Epithelial cell of proximal tubule (primary cell): ENCODE results near the gene NTN1. TPM values are rescaled to one million over a fixed set of nuclear protein-coding genes. Genes with fewer than 3 reads are reported as not detected.

Experiments used
- DNase-seq: peaks from one replicate; pipeline ENCODE4 v3.0.0-alpha.2; 2011; ENCODE audit warnings: low read depth
- H3K4me3 ChIP-seq: 2 replicates; pipeline ENCODE4 v1.5.1; 2011; ENCODE audit warnings: low read depth, mild to moderate bottlenecking, low read length
- total RNA-seq: library from RNA; depleted of rRNA; stranded (reverse); fragments of >200 nt; gene quantifications from 2 replicates; pipeline ENCODE4 v1.2.3, GENCODE V29; 2015
- TF ChIP-seq, protein P1 (sequence below): conservative IDR thresholded peaks from 2 replicates; pipeline ENCODE4 v1.5.1; 2012; ENCODE audit warnings: low read depth, mild to moderate bottlenecking, low read length

The NTN1 gene
- total RNA-seq, 1 donor from 2014 or later, result 1.3 TPM

DNA sequence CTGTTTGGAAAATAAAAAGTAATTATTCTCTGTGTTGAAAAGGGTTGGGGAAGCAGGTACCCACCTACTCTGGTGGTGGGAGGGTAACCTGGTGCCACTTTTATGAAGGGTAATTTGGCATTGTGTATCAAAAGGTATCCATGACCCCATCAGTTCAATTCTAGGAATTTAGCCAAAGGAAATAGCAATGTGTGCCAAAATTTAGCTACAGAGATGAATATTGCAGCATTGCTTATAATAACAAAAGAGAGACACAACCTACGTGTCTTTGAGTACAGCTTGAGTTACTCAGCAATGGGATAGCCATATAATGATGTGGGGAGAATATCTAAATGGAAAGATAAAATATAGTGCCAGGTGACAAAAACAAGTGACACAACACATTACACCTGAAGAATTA lies 170.7 kb downstream of the NTN1 start:
- DNase-seq, result no peak
- TF ChIP-seq, protein P1, sequence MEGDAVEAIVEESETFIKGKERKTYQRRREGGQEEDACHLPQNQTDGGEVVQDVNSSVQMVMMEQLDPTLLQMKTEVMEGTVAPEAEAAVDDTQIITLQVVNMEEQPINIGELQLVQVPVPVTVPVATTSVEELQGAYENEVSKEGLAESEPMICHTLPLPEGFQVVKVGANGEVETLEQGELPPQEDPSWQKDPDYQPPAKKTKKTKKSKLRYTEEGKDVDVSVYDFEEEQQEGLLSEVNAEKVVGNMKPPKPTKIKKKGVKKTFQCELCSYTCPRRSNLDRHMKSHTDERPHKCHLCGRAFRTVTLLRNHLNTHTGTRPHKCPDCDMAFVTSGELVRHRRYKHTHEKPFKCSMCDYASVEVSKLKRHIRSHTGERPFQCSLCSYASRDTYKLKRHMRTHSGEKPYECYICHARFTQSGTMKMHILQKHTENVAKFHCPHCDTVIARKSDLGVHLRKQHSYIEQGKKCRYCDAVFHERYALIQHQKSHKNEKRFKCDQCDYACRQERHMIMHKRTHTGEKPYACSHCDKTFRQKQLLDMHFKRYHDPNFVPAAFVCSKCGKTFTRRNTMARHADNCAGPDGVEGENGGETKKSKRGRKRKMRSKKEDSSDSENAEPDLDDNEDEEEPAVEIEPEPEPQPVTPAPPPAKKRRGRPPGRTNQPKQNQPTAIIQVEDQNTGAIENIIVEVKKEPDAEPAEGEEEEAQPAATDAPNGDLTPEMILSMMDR, result no peak
- no peak overlapping the region for H3K4me3 ChIP-seq

DNA sequence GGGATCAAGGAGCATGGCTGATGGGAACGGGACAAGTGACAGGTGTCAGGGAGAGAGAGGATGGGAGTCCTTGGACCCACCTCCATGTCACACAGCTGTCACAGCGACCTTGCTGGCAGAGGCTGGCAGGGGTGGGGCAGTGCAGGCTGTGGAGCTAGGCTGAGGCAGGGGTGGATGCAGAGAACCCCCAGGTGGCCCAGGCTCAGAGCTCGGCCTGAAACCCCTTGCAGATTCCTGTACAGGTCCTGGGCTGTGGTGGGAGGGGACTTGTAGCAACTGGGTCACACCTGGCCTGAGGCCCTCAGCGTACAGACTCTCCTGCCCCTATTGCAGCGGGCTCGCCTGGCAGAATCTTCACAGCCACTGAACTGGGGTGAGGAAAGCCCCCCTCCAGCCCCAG lies 174.1 kb downstream of the NTN1 start:
- TF ChIP-seq, protein P1, result no peak
- DNase-seq, result no peak
- no peak overlapping the region for H3K4me3 ChIP-seq

DNA sequence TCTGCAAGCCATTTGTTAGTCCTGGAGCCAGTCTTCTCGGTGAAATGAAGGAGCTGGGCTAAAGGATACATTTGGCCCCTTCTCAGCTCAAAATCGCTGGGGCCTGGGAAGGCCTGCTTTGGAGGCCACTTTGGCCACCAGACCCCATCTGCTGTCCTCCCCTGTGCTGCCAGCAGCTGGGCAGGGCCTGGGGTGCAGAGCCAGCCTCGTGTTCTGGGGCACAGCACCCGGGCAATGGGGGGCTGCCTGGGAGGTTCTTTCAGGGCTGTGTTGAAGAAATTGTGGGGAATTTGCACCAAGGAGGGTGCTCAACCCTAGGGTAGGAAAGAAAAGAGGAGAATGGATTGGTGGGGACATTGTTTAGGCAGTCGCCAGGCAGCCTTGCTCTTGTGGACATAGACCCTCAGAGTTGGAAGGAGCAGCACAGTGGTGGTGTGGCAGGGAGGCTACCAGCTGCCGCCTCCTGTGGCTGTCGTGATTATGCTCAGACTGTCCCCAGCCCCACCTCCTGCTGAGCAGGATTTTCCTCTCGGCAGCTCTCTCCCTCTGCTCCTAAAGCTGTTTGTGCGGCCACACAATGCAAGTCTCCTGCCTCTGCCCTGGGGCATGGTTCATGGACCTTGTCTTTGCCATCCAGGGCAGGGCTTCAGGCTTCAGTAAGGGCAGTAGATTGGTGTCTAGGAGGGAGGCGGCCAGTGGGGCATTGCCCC lies 174.8 kb downstream of the NTN1 start:
- H3K4me3 ChIP-seq, result no peak overlapping the region
- TF ChIP-seq, protein P1, result no peak
- DNase-seq, result no peak

DNA sequence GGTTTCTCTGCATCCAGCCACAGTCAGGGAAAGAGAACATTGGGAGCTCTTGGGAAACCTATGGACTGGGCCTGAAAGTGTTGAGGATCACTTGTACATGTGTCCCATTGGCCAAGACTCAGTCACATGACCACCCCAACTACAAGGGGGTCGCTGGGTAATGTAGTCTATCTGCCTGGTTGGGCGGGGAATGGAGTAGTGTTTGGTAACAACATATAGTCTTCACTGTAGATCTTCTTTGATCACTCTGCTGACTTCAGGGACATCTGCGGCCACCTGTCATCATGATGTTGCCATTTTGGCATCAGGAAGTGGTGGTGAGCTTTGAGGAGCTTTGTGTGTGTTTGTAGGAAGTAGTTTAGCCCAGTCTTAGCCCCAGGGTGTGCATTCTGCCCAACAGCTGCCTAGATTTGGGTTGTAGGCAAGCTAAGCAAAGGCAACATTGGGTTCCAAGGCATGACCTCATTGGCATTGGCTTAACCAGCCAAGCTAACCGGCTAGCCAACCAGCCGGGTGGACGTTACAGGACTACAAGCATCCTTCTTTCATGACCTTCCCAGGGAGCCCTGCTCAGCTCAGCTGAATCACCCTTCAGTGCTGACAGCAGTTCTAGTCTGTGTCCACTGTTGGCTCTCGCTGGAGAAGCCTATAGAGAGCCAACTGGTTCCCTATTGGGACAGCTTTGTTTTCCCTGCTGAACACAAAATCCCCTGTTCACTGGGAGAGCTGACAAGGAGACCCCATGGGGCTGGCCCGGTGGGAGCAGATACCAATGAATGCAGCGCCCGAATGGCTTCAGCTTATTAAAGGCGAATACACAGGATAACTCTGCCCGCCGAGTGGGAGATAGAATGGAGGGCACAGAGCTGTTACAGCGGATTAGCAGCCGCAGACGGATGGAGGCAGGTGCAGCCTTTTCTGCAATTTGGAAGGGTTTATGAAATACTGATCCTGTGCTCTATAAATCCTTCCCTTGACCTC lies 178.6 kb downstream of the NTN1 start:
- DNase-seq, result no peak
- TF ChIP-seq, protein P1, result no peak
- no peak overlapping the region for H3K4me3 ChIP-seq

DNA sequence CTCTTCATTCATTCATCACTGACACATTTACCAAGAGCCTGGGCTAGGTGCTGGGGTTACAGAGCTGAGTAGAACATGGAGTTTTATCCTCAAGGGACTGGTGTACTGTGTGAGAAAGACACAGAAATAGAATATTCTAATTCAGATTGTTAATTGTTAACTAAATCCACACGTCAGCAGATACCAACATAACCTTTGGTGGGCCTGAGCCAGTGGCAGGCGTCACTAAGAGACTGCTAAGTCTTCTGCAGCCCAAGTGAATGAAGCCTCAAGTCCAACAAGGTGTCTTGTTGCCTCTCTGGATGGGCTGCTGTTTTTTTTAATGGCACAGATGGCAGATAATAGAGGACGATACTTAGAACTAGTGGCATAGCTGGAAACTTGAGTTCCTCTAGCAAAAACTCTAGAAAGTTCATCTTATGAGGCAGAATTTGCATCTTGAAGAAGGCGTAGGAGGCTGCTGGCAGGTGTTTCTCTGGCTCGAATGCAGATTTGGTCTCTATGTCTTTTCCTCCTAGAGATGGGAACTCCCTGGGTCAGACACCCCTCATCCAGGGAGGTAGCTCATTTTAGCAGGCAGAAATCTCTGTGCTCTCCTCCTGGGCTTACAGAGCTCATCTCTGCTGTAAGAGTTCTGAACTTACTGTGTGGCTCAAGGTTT lies 179.5 kb downstream of the NTN1 start:
- H3K4me3 ChIP-seq, result no peak overlapping the region
- DNase-seq, result no peak
- TF ChIP-seq, protein P1, result no peak

DNA sequence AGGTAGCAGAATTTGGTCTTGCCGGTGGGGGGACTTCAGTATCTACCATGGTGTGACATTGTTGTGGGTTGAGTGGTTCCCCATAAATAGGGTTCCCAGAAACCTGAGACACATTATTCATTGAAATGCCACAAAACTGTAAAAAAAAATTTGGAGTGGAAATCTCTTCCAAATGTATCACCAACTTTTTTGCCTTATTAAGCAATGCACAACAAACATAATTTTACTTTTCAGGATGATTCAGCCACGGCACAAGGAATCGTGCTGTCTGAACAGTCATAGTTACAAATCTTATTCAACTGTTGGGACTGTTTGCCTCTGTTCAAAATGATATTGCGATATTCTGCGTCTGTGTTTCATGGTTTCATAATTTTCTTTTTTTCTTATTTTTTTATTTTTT lies 181.2 kb downstream of the NTN1 start:
- DNase-seq, result no peak
- H3K4me3 ChIP-seq, result no peak overlapping the region
- TF ChIP-seq, protein P1, result no peak
